Measurements from ENCODE around the gene MYL6B.

The MYL6B gene

DNA sequence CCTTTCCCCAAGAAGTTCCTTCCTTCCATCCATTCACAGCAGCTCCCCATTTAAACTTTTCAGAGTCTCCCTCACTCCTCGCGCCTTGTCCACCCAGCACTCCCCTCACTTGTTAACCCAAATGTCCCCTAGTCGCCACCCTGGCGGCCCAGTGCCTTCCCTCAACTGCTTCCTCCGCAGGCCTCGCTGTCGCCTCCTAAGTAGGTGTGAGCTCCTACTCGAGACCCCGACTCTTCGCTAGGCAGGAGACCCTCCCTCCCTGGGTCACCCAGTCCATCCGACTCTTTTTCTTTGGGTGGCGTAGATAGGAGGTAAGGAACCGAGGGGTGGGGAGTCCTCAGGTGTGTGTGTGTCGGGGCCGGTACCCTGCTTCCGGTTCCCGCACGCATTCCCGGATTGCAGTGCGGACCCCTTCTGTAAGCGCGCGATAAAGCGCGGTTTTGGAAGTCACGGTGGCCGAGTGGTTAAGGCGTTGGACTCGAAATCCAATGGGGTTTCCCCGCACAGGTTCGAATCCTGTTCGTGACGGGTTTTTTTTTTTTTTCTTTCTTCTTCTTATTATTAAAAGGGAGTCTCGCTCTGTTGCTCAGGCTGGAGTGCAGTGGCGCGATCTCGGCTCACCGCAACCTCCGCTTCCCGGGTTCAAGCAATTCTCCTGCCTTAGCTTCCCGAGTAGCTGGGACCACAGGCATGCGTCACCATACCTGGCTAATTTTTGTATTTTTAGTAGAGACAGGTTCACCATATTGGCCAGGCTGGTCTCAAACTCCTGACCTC, 37.7 kb downstream of the MYL6B start:
- Histone ChIP-seq H4K8ac (ENCODE audit: low read length) (peak overlapping the region; percentile 98), H2BK120ac (ENCODE audit: low read depth, low read length) (peak overlapping the region; percentile 77)
- WGBS = 4% methylated on average over 25 of the region's 42 CpGs

DNA sequence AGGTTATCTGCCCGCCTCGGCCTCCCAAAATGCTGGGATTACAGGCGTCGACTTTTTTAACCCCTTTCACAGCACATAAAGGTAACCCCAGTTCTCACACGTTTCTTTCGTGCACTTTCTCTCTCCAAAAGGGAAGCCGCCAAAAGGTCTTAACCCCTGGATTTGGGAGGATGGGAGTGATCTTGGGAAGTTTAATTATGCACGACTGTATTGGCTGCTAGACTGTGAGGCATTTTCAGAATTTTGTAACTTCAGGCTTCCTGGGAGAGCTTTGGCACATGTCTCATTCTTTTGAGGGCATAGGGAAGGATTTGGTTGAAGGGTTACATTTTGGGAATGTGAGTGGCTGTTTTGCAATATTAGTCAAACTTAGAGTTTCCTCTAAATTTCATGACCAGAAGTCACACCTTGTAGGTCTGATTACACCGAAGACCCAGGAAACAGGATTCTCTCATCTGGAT, 38.3 kb downstream of the MYL6B start:
- WGBS = 40% methylated on average over 8 of the region's 9 CpGs
- H3K4me2 ChIP-seq (ENCODE audit: low read length, poor library complexity, severe bottlenecking) = peak overlapping the region; percentile 20

More for the DNA sequence above, 37.7 kb downstream of the MYL6B start:
- Histone ChIP-seq H3K23ac (ENCODE audit: low read length in 2 of 2) (no peak overlapping the region), H3K79me1 (replicated peaks; ENCODE audit: low read length, poor library complexity, severe bottlenecking) (peaks cover 2% of the 10 kb centered on the region), H4K91ac (ENCODE audit: low read length) (peak overlapping the region; percentile 95), H3K4me2 (ENCODE audit: low read length, poor library complexity, severe bottlenecking) (peak overlapping the region; percentile 73), H2AK5ac (ENCODE audit: low read length, severe bottlenecking) (no peak overlapping the region), H3K9ac (ENCODE audit: low read length) (peak overlapping the region; percentile 92), H3K18ac (ENCODE audit: low read depth in 1 of 2, low read length in 2 of 2) (peak overlapping the region; percentile 86 to 94), H2BK12ac (ENCODE audit: low read length in 2 of 2) (peak overlapping the region; percentile 45 to 89), H3K36me3 (ENCODE audit: control insufficient read depth in 1 of 2, insufficient read depth in 2 of 2, low read depth in 1 of 2, low read length in 2 of 2) (peaks cover under 1 to 14% of the 10 kb centered on the region in 2 experiments), H3K27ac (ENCODE audit: low read length, poor library complexity, severe bottlenecking) (peak overlapping the region; percentile 89), H3K9me3 (ENCODE audit: control insufficient read depth, low read length) (no peaks in the 10 kb centered on the region), H2BK5ac (ENCODE audit: low read depth, low read length, poor library complexity, severe bottlenecking) (no peak overlapping the region), H3K4ac (ENCODE audit: low read depth in 1 of 2, low read length in 2 of 2) (peak overlapping the region; percentile 21 to 46), H2BK15ac (ENCODE audit: low read depth, poor library complexity, severe bottlenecking) (peak overlapping the region; percentile 86), H3K4me3 (ENCODE audit: insufficient read depth in 1 of 2, low read depth in 1 of 2, low read length in 2 of 2) (peak overlapping the region; percentile 73 to 96), H3K27me3 (ENCODE audit: control insufficient read depth in 1 of 2, insufficient read depth in 1 of 2, low read length in 2 of 2) (no peaks in the 10 kb centered on the region), H3K14ac (ENCODE audit: low read length in 2 of 2) (no peak overlapping the region), H3K4me1 (ENCODE audit: control insufficient read depth, insufficient read depth, low read depth, low read length) (peaks cover 6% of the 10 kb centered on the region), H2AFZ (ENCODE audit: low read depth, low read length) (peak overlapping the region; percentile 66)
- peak; percentile 88 for DNase-seq

DNA sequence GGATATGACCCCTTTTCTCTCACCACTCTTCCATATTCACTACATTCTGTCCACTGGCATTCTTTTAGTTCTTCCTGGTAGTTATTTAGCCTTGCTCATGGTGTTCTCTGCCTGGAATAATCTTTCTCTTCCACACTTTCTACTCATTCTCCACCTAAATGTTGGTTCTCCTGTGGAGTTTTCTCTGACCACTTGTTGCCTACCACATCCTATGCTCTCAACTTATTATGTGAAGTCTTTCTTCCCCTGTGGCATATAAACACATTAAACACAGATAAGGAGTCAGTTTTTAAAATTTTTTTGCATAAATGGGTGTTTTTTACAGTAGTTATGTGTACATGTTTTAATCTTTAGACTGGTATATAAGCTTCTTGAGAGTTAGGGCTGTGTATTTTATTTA, 40.2 kb downstream of the MYL6B start:
- Histone ChIP-seq H3K27me3 (ENCODE audit: control insufficient read depth in 1 of 2, insufficient read depth in 1 of 2, low read length in 2 of 2) (no peaks in the 10 kb centered on the region), H3K4me2 (ENCODE audit: low read length, poor library complexity, severe bottlenecking) (no peak overlapping the region), H3K14ac (ENCODE audit: low read length in 2 of 2) (no peak overlapping the region), H3K36me3 (ENCODE audit: control insufficient read depth in 1 of 2, insufficient read depth in 2 of 2, low read depth in 1 of 2, low read length in 2 of 2) (no peaks in the 10 kb centered on the region), H3K9ac (ENCODE audit: low read length) (no peak overlapping the region), H3K9me3 (ENCODE audit: control insufficient read depth, low read length) (no peaks in the 10 kb centered on the region), H2AFZ (ENCODE audit: low read depth, low read length) (no peak overlapping the region), H3K18ac (ENCODE audit: low read depth in 1 of 2, low read length in 2 of 2) (no peak overlapping the region), H3K4me1 (ENCODE audit: control insufficient read depth, insufficient read depth, low read depth, low read length) (peaks cover 4% of the 10 kb centered on the region), H2BK5ac (ENCODE audit: low read depth, low read length, poor library complexity, severe bottlenecking) (no peak overlapping the region), H4K91ac (ENCODE audit: low read length) (no peak overlapping the region), H3K23ac (ENCODE audit: low read length in 2 of 2) (no peak overlapping the region), H3K4ac (ENCODE audit: low read depth in 1 of 2, low read length in 2 of 2) (no peak overlapping the region), H3K4me3 (ENCODE audit: insufficient read depth in 1 of 2, low read depth in 1 of 2, low read length in 2 of 2) (no peak overlapping the region), H3K27ac (ENCODE audit: low read length, poor library complexity, severe bottlenecking) (no peak overlapping the region), H2BK12ac (ENCODE audit: low read length in 2 of 2) (no peak overlapping the region), H2BK120ac (ENCODE audit: low read depth, low read length) (no peak overlapping the region), H2AK5ac (ENCODE audit: low read length, severe bottlenecking) (no peak overlapping the region), H4K8ac (ENCODE audit: low read length) (no peak overlapping the region), H3K79me1 (replicated peaks; ENCODE audit: low read length, poor library complexity, severe bottlenecking) (no peaks in the 10 kb centered on the region), H2BK15ac (ENCODE audit: low read depth, poor library complexity, severe bottlenecking) (no peak overlapping the region)
- DNase-seq = no peak

More for the DNA sequence above, 38.3 kb downstream of the MYL6B start:
- Histone ChIP-seq H4K91ac (ENCODE audit: low read length) (no peak overlapping the region), H3K23ac (ENCODE audit: low read length in 2 of 2) (no peak overlapping the region), H3K79me1 (replicated peaks; ENCODE audit: low read length, poor library complexity, severe bottlenecking) (peaks cover 2% of the 10 kb centered on the region), H2BK5ac (ENCODE audit: low read depth, low read length, poor library complexity, severe bottlenecking) (no peak overlapping the region), H2BK12ac (ENCODE audit: low read length in 2 of 2) (no peak overlapping the region), H3K4me1 (ENCODE audit: control insufficient read depth, insufficient read depth, low read depth, low read length) (peaks cover 6% of the 10 kb centered on the region), H3K14ac (ENCODE audit: low read length in 2 of 2) (no peak overlapping the region), H2AK5ac (ENCODE audit: low read length, severe bottlenecking) (no peak overlapping the region), H4K8ac (ENCODE audit: low read length) (peak overlapping the region; percentile 81), H3K36me3 (ENCODE audit: control insufficient read depth in 1 of 2, insufficient read depth in 2 of 2, low read depth in 1 of 2, low read length in 2 of 2) (peaks cover 0 to 10% of the 10 kb centered on the region in 2 experiments), H2BK15ac (ENCODE audit: low read depth, poor library complexity, severe bottlenecking) (no peak overlapping the region), H2AFZ (ENCODE audit: low read depth, low read length) (no peak overlapping the region), H3K27me3 (ENCODE audit: control insufficient read depth in 1 of 2, insufficient read depth in 1 of 2, low read length in 2 of 2) (no peaks in the 10 kb centered on the region), H3K4ac (ENCODE audit: low read depth in 1 of 2, low read length in 2 of 2) (peak overlapping the region in 1 of 2 experiments; percentile 33), H3K4me3 (ENCODE audit: insufficient read depth in 1 of 2, low read depth in 1 of 2, low read length in 2 of 2) (peak overlapping the region in 1 of 2 experiments; percentile 96), H3K27ac (ENCODE audit: low read length, poor library complexity, severe bottlenecking) (no peak overlapping the region), H3K9ac (ENCODE audit: low read length) (peak overlapping the region; percentile 92), H2BK120ac (ENCODE audit: low read depth, low read length) (no peak overlapping the region), H3K18ac (ENCODE audit: low read depth in 1 of 2, low read length in 2 of 2) (no peak overlapping the region), H3K9me3 (ENCODE audit: control insufficient read depth, low read length) (no peaks in the 10 kb centered on the region)
- no peak for DNase-seq

DNA sequence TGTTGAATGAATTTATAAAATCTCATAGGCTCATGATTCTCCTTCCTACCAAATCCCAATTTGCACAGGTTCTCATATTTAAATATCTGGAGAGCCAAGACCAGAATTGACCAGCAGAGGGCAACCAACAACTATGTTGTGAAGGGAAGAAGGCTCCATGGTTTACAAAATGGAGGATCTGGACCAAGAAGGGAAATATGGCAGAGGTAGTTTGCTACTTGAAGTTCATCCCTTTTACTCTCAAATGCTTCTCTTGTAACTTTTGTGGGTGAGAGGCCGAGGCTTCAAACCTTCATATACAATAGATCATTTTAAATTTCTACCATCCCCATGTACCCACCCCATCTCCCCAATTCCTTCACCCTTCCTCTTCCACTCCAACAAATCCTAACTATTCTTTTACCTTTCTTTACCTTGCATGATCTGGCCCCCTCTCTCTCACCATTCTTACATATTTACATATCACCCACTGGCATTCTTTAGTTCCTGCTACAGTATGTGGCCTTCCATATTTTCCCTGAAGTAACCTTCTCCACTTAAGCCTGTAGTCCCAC, 40.7 kb downstream of the MYL6B start:
- Histone ChIP-seq H2BK15ac (ENCODE audit: low read depth, poor library complexity, severe bottlenecking) (no peak overlapping the region), H3K4me1 (ENCODE audit: control insufficient read depth, insufficient read depth, low read depth, low read length) (peaks cover under 1% of the 10 kb centered on the region), H3K23ac (ENCODE audit: low read length in 2 of 2) (no peak overlapping the region), H3K9me3 (ENCODE audit: control insufficient read depth, low read length) (no peaks in the 10 kb centered on the region), H4K91ac (ENCODE audit: low read length) (no peak overlapping the region), H3K9ac (ENCODE audit: low read length) (peak overlapping the region; percentile 53), H2AFZ (ENCODE audit: low read depth, low read length) (no peak overlapping the region), H3K27me3 (ENCODE audit: control insufficient read depth in 1 of 2, insufficient read depth in 1 of 2, low read length in 2 of 2) (no peaks in the 10 kb centered on the region), H4K8ac (ENCODE audit: low read length) (peak overlapping the region; percentile 69), H3K18ac (ENCODE audit: low read depth in 1 of 2, low read length in 2 of 2) (no peak overlapping the region), H2AK5ac (ENCODE audit: low read length, severe bottlenecking) (no peak overlapping the region), H2BK12ac (ENCODE audit: low read length in 2 of 2) (peak overlapping the region in 1 of 2 experiments; percentile 54), H3K79me1 (replicated peaks; ENCODE audit: low read length, poor library complexity, severe bottlenecking) (no peaks in the 10 kb centered on the region), H3K4ac (ENCODE audit: low read depth in 1 of 2, low read length in 2 of 2) (no peak overlapping the region), H3K27ac (ENCODE audit: low read length, poor library complexity, severe bottlenecking) (no peak overlapping the region), H3K4me2 (ENCODE audit: low read length, poor library complexity, severe bottlenecking) (no peak overlapping the region), H2BK5ac (ENCODE audit: low read depth, low read length, poor library complexity, severe bottlenecking) (no peak overlapping the region), H2BK120ac (ENCODE audit: low read depth, low read length) (no peak overlapping the region), H3K4me3 (ENCODE audit: insufficient read depth in 1 of 2, low read depth in 1 of 2, low read length in 2 of 2) (no peak overlapping the region), H3K14ac (ENCODE audit: low read length in 2 of 2) (no peak overlapping the region), H3K36me3 (ENCODE audit: control insufficient read depth in 1 of 2, insufficient read depth in 2 of 2, low read depth in 1 of 2, low read length in 2 of 2) (no peaks in the 10 kb centered on the region)
- peak; percentile 85 for DNase-seq
- 17% methylated on average over 1 of the region's 1 CpG for WGBS

All from mesenchymal stem cell (in vitro differentiated cells and primary cell).